BE2C (cell line): ENCODE results near the gene TERT.
"Not testable (repeated sequence)": the region's sequence is repeated elsewhere in the genome, so short reads cannot be mapped to it uniquely, and the experiment has no call there.

Source experiments
- DNase-seq: peaks from one replicate; pipeline ENCODE4 v3.0.0-alpha.2; 2020
- H3K27me3 ChIP-seq: fragments of 250-450 bp; sonication (Bioruptor Pico); 2 replicates; pipeline ENCODE4 v1.5.1; 2020; ENCODE audit warnings: mild to moderate bottlenecking
- H3K36me3 ChIP-seq: fragments of 250-450 bp; sonication (Bioruptor Pico); 2 replicates; pipeline ENCODE4 v1.5.1; 2020; ENCODE audit warnings: mild to moderate bottlenecking
- H3K4me1 ChIP-seq: fragments of 250-450 bp; sonication (Bioruptor Pico); 2 replicates; pipeline ENCODE4 v1.5.1; 2020
- H3K4me3 ChIP-seq: 2 replicates; pipeline ENCODE4 v1.5.1; 2011; ENCODE audit warnings: low read depth, low read length
- H3K9me3 ChIP-seq: fragments of 250-450 bp; sonication (Bioruptor Pico); 2 replicates; pipeline ENCODE4 v1.5.1; 2020
- CTCF ChIP-seq: IDR thresholded peaks from 2 replicates; pipeline ENCODE4 v1.5.1; 2012; ENCODE audit warnings: mild to moderate bottlenecking, low read depth, low read length

TERT gene

GRCh38 chr5:1293416-1294205, 1.3 kb downstream of the TERT start:
- no peaks in the 10 kb centered on the region for H3K4me1 ChIP-seq
- DNase-seq: no peak
- H3K27me3 ChIP-seq: no peaks in the 10 kb centered on the region
- H3K4me3 ChIP-seq: no peak overlapping the region
- no peak for TF ChIP-seq CTCF
- H3K9me3 ChIP-seq: no peaks in the 10 kb centered on the region
- no peaks in the 10 kb centered on the region for H3K36me3 ChIP-seq

- no peak for TF ChIP-seq CTCF
- no peak for DNase-seq
- no peaks in the 10 kb centered on the region for H3K4me1 ChIP-seq
- H3K4me3 ChIP-seq: no peak overlapping the region
- no peaks in the 10 kb centered on the region for H3K27me3 ChIP-seq
- H3K9me3 ChIP-seq: no peaks in the 10 kb centered on the region
- H3K36me3 ChIP-seq: no peaks in the 10 kb centered on the region
These were observed 1.9 kb downstream of the TERT start for GRCh38 chr5:1292846-1293415.

- no peak for DNase-seq
- Histone ChIP-seq H3K9me3 (no peaks in the 10 kb centered on the region), H3K4me1 (no peaks in the 10 kb centered on the region), H3K27me3 (no peaks in the 10 kb centered on the region), H3K36me3 (no peaks in the 10 kb centered on the region), H3K4me3 (no peak overlapping the region)
- TF ChIP-seq CTCF: no peak
These were observed 2.7 kb downstream of the TERT start for GRCh38 chr5:1292139-1292538.

- H3K36me3 ChIP-seq: no peaks in the 10 kb centered on the region
- no peaks in the 10 kb centered on the region for H3K27me3 ChIP-seq
- TF ChIP-seq CTCF: no peak
- H3K4me3 ChIP-seq: no peak overlapping the region
- no peak for DNase-seq
- no peaks in the 10 kb centered on the region for H3K9me3 ChIP-seq
- H3K4me1 ChIP-seq: no peaks in the 10 kb centered on the region
These were observed 3.2 kb downstream of the TERT start for GRCh38 chr5:1291611-1292080.

- H3K4me1 ChIP-seq, H3K9me3 ChIP-seq, DNase-seq, H3K36me3 ChIP-seq, H3K27me3 ChIP-seq, H3K4me3 ChIP-seq: not testable (repeated sequence)
These were observed 3.9 kb downstream of the TERT start for GRCh38 chr5:1290956-1291355.

- H3K4me3 ChIP-seq, H3K4me1 ChIP-seq, H3K9me3 ChIP-seq, H3K27me3 ChIP-seq, DNase-seq, H3K36me3 ChIP-seq: not testable (repeated sequence)
These were observed 5.3 kb downstream of the TERT start for GRCh38 chr5:1289559-1289958.
